HG03175 (cell line): ENCODE data around the gene GOSR2.

Experiments used
- ATAC-seq: cut with Tn5 transposase; IDR thresholded peaks from one replicate; pipeline ENCODE4 v1.9.1; 2021; ENCODE audit warnings: mild to moderate bottlenecking, moderate library complexity; ENCODE audit not compliant: unreplicated experiment

Gene GOSR2

GRCh38 chr17:46958041-46958591 lies 35.2 kb downstream of the GOSR2 start:
- ATAC-seq: no peak

- ATAC-seq: no peak
These were observed 37.2 kb downstream of the GOSR2 start for GRCh38 chr17:46960152-46960551.

DNA sequence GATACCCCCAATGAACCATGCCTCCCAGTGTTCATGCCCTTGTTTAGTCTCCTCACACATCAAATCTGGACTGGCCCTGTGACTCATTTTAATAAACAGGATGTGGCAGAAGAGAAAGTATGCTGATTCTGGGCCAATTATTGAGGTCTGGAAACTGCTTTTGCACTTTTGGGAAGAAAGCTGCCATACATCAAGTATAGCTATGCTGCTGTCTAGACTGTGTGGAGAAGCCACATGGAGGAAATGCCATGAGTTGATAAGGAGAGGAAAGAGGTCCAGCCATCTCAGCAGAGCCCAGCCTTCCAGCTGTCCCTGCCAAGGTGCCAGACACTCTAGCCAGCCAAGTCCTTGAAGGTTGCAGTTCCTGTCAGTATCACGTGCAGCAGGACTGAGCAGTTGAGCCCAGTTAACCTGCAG lies 39.4 kb downstream of the GOSR2 start:
- ATAC-seq: no peak

DNA sequence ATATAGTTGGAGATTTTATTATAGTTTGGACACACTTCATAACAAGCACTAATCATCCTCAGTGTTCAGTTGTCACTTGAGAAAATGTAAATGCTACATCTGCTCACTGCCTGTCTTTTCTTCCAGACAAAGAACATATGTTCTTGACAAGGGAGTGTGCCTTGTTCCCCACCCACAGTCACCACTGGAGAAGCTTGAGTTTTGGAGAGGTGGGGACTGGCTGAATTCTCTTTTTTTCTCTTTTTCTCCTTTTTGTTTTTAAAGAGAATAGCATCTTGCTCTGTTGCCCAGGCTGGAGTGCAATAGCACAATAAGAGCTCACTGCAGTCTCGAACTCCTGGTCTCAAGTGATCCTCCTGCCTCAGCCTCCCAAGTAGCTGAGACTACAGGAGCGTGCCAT lies 40.6 kb downstream of the GOSR2 start:
- ATAC-seq: no peak

GRCh38 chr17:46964315-46965265 lies 41.6 kb downstream of the GOSR2 start:
- no peak for ATAC-seq

DNA sequence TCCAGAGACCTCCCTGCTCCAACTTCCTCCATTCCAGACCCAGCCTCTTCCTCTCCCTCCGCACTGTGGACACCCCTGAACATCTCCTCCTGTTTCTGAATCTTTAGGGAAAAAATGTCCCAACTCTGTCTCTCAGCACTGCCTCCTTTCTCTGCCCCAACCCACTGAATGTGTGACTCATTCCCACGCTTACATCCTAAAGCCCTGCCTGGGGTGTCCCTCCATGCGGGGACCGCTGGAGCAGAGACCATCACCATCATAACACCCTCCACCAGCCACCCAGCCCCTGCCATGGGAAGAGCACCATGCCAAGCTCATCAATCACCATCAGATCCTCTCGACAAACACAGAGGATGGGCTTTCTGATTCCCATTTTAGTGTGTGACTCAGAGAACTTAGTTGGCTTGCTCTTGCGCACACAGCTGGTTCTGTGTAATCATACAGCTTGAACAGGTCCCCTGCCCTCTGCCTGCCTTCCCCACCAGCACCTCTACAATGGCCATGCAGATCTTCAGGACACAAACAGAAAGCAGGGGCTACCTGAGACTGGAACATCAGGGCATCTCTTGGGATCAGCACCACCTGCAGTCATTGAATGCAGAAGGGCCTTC lies 45.4 kb downstream of the GOSR2 start:
- no peak for ATAC-seq

DNA sequence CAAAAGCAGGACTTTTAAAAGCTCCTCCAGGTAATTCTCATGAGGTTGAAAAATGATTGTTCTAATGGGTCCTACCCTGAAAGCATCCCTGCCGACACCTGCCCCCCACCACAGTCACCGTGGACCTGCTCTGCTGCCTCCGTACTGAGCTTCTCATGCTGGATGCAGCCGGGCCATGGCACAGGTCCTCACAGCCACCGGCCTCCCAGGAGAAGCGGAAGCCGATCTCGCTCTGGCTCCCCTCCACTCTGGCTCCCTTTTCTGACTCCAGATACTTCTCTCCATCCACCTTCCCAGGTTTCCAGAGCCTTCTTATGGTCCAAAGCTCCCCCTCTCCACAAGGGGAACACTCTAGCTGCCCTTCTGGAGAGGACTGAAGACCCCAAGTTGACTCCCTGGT lies 45.9 kb downstream of the GOSR2 start:
- ATAC-seq: no peak

GRCh38 chr17:46971647-46972300 lies 48.8 kb downstream of the GOSR2 start:
- ATAC-seq: no peak

DNA sequence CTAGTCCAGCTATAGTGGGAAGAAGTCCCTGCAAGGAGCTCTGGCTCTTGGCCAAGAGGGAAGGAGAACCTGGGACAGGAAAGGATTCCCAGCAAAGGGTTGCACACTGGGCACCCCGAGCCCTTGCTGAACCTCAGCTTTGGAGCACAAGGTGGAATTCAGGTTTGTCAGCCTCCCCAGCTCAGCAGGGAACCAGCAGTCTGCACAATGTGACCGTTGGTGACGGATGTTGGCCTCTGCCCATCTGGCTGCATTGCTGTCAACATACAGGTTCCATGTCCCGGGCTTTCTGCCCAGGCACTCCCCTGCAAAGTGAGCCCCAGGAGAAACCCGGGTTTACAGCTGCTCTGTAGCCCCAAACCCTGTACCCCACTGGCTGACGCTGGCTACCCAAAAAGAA lies 49.4 kb downstream of the GOSR2 start:
- ATAC-seq: no peak

- no peak for ATAC-seq
These were observed 51.1 kb downstream of the GOSR2 start for GRCh38 chr17:46974086-46974485.

DNA sequence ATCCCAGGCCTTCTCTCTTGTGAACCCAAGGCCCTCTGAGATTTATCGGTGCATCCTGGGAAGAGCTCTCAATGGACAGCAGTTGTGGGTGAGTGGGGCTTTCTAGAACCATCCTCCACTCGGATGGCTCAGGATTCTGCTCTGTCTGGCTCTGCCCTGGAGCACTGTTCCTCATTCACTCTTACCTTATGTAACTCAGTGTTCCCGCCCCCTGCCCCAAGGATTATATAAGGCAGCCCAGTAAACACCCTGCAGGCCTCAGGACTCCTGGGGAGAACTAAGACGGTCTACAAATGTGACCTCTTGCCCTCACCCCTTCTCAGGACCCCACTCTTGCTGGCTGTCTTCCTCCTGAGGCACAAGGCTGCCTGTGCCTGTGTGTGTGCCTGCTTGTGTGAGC lies 52.3 kb downstream of the GOSR2 start:
- ATAC-seq: no peak

GRCh38 chr17:46976626-46977270 lies 53.8 kb downstream of the GOSR2 start:
- ATAC-seq: no peak

DNA sequence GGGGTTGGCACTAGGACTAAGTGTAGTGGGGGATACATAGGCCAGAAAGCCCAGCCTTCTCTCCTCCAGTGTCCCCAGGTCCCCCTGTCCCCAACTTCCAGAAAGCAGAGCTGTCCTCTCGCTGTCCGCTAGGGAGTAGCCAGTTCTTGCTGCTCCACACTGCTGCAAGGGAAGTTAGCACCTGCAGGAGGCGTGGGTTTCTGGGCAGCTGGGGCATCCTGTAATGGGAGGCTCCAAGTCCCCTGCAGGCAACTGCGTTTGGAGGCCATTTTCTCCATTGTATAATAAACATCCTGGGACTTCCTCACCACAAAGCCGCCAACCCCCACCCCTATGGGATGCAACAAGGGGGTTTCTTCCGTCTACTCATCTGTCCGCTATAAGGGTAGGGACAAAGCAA lies 54.4 kb downstream of the GOSR2 start:
- ATAC-seq: no peak

DNA sequence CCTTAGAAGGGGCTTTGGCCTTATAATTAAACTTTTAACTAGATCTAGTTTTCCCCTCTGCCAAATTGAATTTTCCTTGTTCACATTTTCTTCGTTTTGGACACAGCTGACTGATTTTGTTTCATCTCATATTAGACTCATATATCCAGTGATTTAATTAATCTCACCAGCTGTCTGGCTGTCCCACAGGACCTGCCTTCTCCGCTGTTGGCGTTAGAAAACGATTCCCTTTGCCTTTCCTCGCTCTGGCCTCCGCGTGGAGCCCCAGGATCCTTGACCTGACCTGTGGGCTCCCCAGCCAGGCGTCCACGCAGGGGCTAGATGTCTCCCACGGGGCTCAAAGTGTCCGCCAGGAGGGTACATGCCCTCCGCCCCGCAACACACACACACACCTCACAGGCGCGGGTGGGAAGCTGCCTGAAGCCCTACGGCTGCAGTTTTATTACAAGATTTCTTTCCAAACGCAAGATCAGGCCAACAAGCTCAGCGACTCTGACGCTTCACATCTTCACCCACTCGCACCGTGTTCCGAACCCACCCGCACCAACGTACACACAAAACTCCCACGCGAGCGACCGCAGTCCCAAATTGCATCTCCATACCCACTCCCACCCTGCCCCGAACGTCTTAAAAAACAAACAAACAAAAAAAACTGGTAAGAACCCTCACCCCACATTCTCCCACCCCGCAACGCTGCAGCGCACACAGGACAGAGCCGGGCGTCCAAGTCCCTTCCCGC lies 55.0 kb downstream of the GOSR2 start:
- no peak for ATAC-seq

- no peak for ATAC-seq
These were observed 55.7 kb downstream of the GOSR2 start for GRCh38 chr17:46978489-46979146.

DNA sequence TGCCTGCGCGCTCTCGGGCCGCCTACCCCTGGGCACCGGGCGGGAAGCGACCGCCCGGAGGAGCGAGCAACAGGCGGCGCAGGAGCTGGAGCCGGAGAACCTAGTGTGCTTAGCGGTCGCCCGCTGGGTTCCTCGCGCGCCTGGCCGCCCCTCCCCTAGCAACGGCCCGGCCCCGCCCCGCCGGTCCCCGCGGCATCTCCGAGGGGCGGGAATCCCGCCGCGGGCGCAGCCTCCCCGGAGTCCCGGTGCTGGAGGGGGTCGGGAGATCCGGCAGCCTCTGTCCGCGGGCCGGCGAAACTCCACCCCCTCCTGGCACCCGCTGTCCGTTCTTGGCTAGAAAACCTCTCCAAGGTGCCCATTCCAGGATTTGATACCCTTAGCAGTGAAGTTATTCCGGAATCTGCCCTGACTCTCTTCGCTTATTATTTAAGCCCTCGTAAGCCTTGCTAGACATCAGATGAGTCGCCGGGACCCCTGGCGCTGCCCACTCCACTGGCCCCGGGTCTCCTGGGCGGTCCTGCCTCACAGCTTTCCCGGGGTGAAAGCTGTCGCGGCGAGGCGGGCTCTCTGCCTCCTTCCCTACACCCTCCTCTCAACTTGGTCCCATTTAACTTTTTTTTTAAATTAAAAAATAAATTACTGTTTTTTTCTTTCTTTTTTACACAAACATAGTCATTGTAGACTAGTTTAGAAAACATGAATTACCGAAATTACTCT lies 56.3 kb downstream of the GOSR2 start, which contains the start of gene RPRML:
TSS of gene RPRML (minus strand) at position 107 of the 717 bp plus-strand sequence. CDS start 246 bp downstream, outside the sequence.
- no peak for ATAC-seq

DNA sequence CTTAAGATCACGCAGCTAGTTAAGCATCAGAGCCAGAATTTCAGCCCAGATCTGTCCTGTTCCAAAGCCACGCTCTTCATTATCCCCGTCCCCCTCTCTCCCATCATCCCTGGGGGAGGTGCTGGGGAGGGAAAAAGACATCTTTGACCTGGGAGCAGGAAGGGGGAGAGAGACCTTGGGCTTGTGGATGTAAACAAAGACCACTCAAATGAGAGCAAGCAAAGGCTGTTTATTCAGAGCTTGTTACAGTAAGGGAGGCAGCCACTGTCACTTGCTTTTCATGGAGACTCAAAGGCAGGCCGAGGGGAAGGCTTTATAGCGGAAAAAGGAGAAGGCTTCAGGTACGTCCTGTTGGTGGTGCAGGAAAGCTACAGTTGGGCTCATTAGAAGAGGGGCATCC lies 59.6 kb downstream of the GOSR2 start:
- no peak for ATAC-seq

DNA sequence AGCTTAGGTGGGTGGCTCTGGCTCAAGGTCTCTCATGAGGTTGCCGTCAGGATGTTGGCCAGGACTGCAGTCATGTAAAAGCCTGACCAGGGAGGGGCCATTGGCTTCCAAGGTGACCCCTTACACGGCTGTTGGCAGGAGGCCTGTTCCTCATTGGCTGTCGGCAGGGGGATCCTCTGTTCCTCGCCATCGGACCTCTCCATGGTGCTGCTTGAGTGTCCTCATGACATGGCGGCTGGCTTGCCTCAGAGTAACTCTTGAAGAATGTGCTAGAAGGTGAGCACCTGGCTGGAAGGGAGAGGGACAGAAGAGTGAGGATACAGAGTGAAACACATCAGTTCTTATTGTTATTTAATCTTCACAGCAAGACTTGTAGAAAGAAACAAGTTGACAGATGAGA lies 60.8 kb downstream of the GOSR2 start:
- no peak for ATAC-seq

- ATAC-seq: no peak
These were observed 61.4 kb downstream of the GOSR2 start for GRCh38 chr17:46984341-46984740.
